Smooth muscle cell (in vitro differentiated cells): ENCODE results near the gene ZDHHC9. TPM values are rescaled to one million over a fixed set of nuclear protein-coding genes. Genes with fewer than 3 reads are reported as not detected.

Experiments used
- DNase-seq: peaks from one replicate; lab custom pipeline; 2025; ENCODE audit not compliant: unreplicated experiment; lab: John Stamatoyannopoulos, UW
- H2AFZ ChIP-seq: fragments of 200-600 bp; sonication (generic); 2 replicates; pipeline ENCODE4 v1.6.0; 2016; ENCODE audit warnings: antibody characterized with exemption, low read depth, mild to moderate bottlenecking
- H3F3A ChIP-seq: fragments of 200-600 bp; sonication (generic); 2 replicates; pipeline ENCODE4 v1.6.0; 2017; ENCODE audit warnings: antibody characterized with exemption, low read depth
- H3K27ac ChIP-seq: fragments of 200-600 bp; sonication (generic); 2 replicates; pipeline ENCODE4 v1.5.1; 2016; ENCODE audit warnings: low read depth, mild to moderate bottlenecking
- H3K27me3 ChIP-seq: fragments of 200-600 bp; sonication (generic); 2 replicates; pipeline ENCODE4 v1.6.1; 2016; ENCODE audit warnings: low read depth, mild to moderate bottlenecking
- H3K36me3 ChIP-seq: fragments of 200-600 bp; sonication (generic); 2 replicates; pipeline ENCODE4 v1.5.1; 2016; ENCODE audit warnings: low read depth
- H3K4me1 ChIP-seq: fragments of 200-600 bp; sonication (generic); 2 replicates; pipeline ENCODE4 v1.5.1; 2016; ENCODE audit warnings: low read depth
- H3K4me2 ChIP-seq: fragments of 200-600 bp; sonication (generic); 2 replicates; pipeline ENCODE4 v1.6.0; 2016; ENCODE audit warnings: mild to moderate bottlenecking
- H3K4me3 ChIP-seq: fragments of 200-600 bp; sonication (generic); 2 replicates; pipeline ENCODE4 v1.5.1; 2016; ENCODE audit warnings: mild to moderate bottlenecking
- H3K79me2 ChIP-seq: fragments of 200-600 bp; sonication (generic); 2 replicates; pipeline ENCODE4 v1.6.0; 2016; ENCODE audit warnings: low read depth, mild to moderate bottlenecking
- H3K9ac ChIP-seq: fragments of 200-600 bp; sonication (generic); 2 replicates; pipeline ENCODE4 v1.6.0; 2016; ENCODE audit warnings: low read depth
- H3K9me3 ChIP-seq: fragments of 200-600 bp; sonication (generic); replicated peaks from 2 replicates; pipeline ENCODE4 v1.5.1; 2016; ENCODE audit warnings: low read depth
- H4K20me1 ChIP-seq: fragments of 200-600 bp; sonication (generic); 2 replicates; pipeline ENCODE4 v1.6.0; 2016; ENCODE audit warnings: low read depth
- CTCF ChIP-seq: fragments of 200-600 bp; sonication (generic); IDR thresholded peaks from 2 replicates; pipeline ENCODE4 v1.5.1; 2017; ENCODE audit warnings: borderline replicate concordance, mild to moderate bottlenecking, antibody characterized with exemption; ENCODE audit not compliant: insufficient read depth, poor library complexity, severe bottlenecking
- WGBS: methylation state at CpG from one replicate; pipeline ENCODE4 v1.1.7; 2016; ENCODE audit warnings: low lambda C conversion rate; 5-methylcytosine and 5-hydroxymethylcytosine counted together
- polyA plus RNA-seq: library from polyadenylated mRNA; unstranded; fragments of >200 nt; fragmentation: Nextera tagmentation; extraction: Ambion mirVana; gene quantifications from 2 replicates; pipeline ENCODE4 v1.2.1, GENCODE V29; 2016
- total RNA-seq: library from RNA; depleted of rRNA; stranded (reverse); fragments of >200 nt; gene quantifications from 2 replicates; pipeline ENCODE4 v1.2.3, GENCODE V29; 2014

Gene ZDHHC9
- total and polyA plus RNA-seq, 2 experiments from 2014 or later, result 44.3 to 45.7 TPM

GRCh38 chrX:129840344-129840743 is 3.3 kb downstream of the ZDHHC9 start:
- Histone ChIP-seq H3K4me2 (no peak overlapping the region), H3K27me3 (no peaks in the 10 kb centered on the region), H3K9me3 (no peaks in the 10 kb centered on the region), H3K9ac (no peak overlapping the region), H3K27ac (no peak overlapping the region), H3K4me1 (peaks cover 2% of the 10 kb centered on the region), H3K36me3 (no peaks in the 10 kb centered on the region), H2AFZ (no peak overlapping the region), H4K20me1 (peaks cover 49% of the 10 kb centered on the region), H3K4me3 (no peak overlapping the region), H3K79me2 (peaks cover 13% of the 10 kb centered on the region), H3F3A (no peaks in the 10 kb centered on the region)
- no peak for DNase-seq
- 70% methylated on average over 5 of the region's 5 CpGs for WGBS
- TF ChIP-seq CTCF, result no peak

GRCh38 chrX:129836827-129837226 is 6.9 kb downstream of the ZDHHC9 start:
- WGBS, result 76% methylated on average over 3 of the region's 3 CpGs
- no peaks in the 10 kb centered on the region for H3K27me3 ChIP-seq

GRCh38 chrX:129833153-129833990 is 10.3 kb downstream of the ZDHHC9 start:
- Histone ChIP-seq H3K27ac (no peak overlapping the region), H3F3A (no peaks in the 10 kb centered on the region), H3K79me2 (no peaks in the 10 kb centered on the region), H3K4me1 (no peaks in the 10 kb centered on the region), H3K4me2 (no peak overlapping the region), H4K20me1 (peaks cover 63% of the 10 kb centered on the region), H3K4me3 (no peak overlapping the region), H3K9me3 (no peaks in the 10 kb centered on the region), H3K27me3 (no peaks in the 10 kb centered on the region), H2AFZ (no peak overlapping the region), H3K36me3 (no peaks in the 10 kb centered on the region), H3K9ac (no peak overlapping the region)
- 81% methylated on average over 5 of the region's 5 CpGs for WGBS
- no peak for TF ChIP-seq CTCF
- DNase-seq, result no peak

More at GRCh38 chrX:129836827-129837226, 6.9 kb downstream of the ZDHHC9 start:
- Histone ChIP-seq H3K27ac (no peak overlapping the region), H3K79me2 (peaks cover 13% of the 10 kb centered on the region), H3K4me1 (no peaks in the 10 kb centered on the region), H3F3A (no peaks in the 10 kb centered on the region), H3K4me3 (no peak overlapping the region), H3K9me3 (no peaks in the 10 kb centered on the region), H3K36me3 (no peaks in the 10 kb centered on the region), H4K20me1 (peaks cover 74% of the 10 kb centered on the region), H2AFZ (no peak overlapping the region), H3K9ac (no peak overlapping the region), H3K4me2 (no peak overlapping the region)
- TF ChIP-seq CTCF, result no peak
- DNase-seq, result no peak
